Liver (tissue), 9 donors: ENCODE data around the gene TUBB2A. TPM values are rescaled to one million over a fixed set of nuclear protein-coding genes. Genes with fewer than 3 reads are reported as not detected.

ENCODE experiments used
- DNase-seq: peaks from one replicate; pipeline ENCODE4 v3.0.0-alpha.2; 2017; ENCODE audit warnings: low spot score
- H3K27ac ChIP-seq, 2 donors: one replicate each; pipeline ENCODE4 v1.7.0; 2013; ENCODE audit warnings: inconsistent platforms in 2 of 2, low read length in 2 of 2, control low read depth in 1 of 2, low read depth in 1 of 2, mild to moderate bottlenecking in 1 of 2
- H3K27me3 ChIP-seq, 4 donors: one replicate each; pipeline versions ENCODE4 v1.6.1 to v1.7.0; 2013; ENCODE audit warnings: low read length in 3 of 4, inconsistent platforms in 1 of 4, mild to moderate bottlenecking in 1 of 4, moderate library complexity in 1 of 4; ENCODE audit not compliant: control insufficient read depth in 4 of 4, insufficient read depth in 4 of 4
- H3K36me3 ChIP-seq, 4 donors: one replicate each; pipeline versions ENCODE4 v1.6.1 to v1.7.0; 2013; ENCODE audit warnings: low read length in 3 of 4, mild to moderate bottlenecking in 3 of 4, low read depth in 1 of 4, moderate library complexity in 1 of 4; ENCODE audit not compliant: control insufficient read depth in 4 of 4, insufficient read depth in 3 of 4
- H3K4me1 ChIP-seq, 4 donors: one replicate each; pipeline versions ENCODE4 v1.6.1 to v1.7.0; 2013; ENCODE audit warnings: low read length in 3 of 4, mild to moderate bottlenecking in 3 of 4, moderate library complexity in 1 of 4; ENCODE audit not compliant: control insufficient read depth in 4 of 4, insufficient read depth in 4 of 4
- H3K4me3 ChIP-seq, 3 donors: one replicate each; pipeline versions ENCODE4 v1.6.1 to v1.7.0; 2013; ENCODE audit warnings: low read length in 3 of 3, control low read depth in 1 of 3, low read depth in 1 of 3, mild to moderate bottlenecking in 1 of 3
- H3K9ac ChIP-seq, 2 donors: one replicate each; pipeline ENCODE4 v1.7.0; 2013; ENCODE audit warnings: low read length in 2 of 2, mild to moderate bottlenecking in 2 of 2, moderate library complexity in 2 of 2, control low read depth in 1 of 2, low read depth in 1 of 2
- H3K9me3 ChIP-seq, 4 donors: one replicate each; pipeline versions ENCODE4 v1.6.1 to v1.7.0; 2013; ENCODE audit warnings: low read length in 3 of 4; ENCODE audit not compliant: control insufficient read depth in 4 of 4
- EGR1 ChIP-seq, 2 donors: IDR thresholded peaks; 2 replicates each; pipeline ENCODE4 v1.6.1; 2016 to 2018; ENCODE audit warnings: antibody characterized with exemption in 2 of 2, low read depth in 2 of 2
- FOXA1 ChIP-seq: IDR thresholded peaks from 2 replicates; pipeline ENCODE4 v1.6.1; 2016; ENCODE audit warnings: antibody characterized with exemption
- FOXA2 ChIP-seq: IDR thresholded peaks from 2 replicates; pipeline ENCODE4 v1.6.1; 2016; ENCODE audit warnings: antibody characterized with exemption
- GABPA ChIP-seq, 2 donors: IDR thresholded peaks in 1 of 2; conservative IDR thresholded peaks in 1 of 2; 2 replicates each; pipeline ENCODE4 v1.6.1; 2016; ENCODE audit warnings: antibody characterized with exemption in 2 of 2, mild to moderate bottlenecking in 1 of 2, moderate library complexity in 1 of 2
- HNF4A ChIP-seq, 2 donors: conservative IDR thresholded peaks; 2 replicates each; pipeline ENCODE4 v1.6.1; 2016; ENCODE audit warnings: antibody characterized with exemption in 2 of 2, mild to moderate bottlenecking in 2 of 2
- HNF4G ChIP-seq: IDR thresholded peaks from 2 replicates; pipeline ENCODE4 v1.6.1; 2016; ENCODE audit warnings: antibody characterized with exemption
- JUND ChIP-seq, 2 donors: IDR thresholded peaks; 2 replicates each; pipeline ENCODE4 v1.6.1; 2016; ENCODE audit warnings: antibody characterized with exemption in 2 of 2
- NR2F2 ChIP-seq: IDR thresholded peaks from 2 replicates; pipeline ENCODE4 v1.6.1; 2016; ENCODE audit warnings: antibody characterized with exemption
- RAD21 ChIP-seq, 2 donors: IDR thresholded peaks; 2 replicates each; pipeline ENCODE4 v1.6.1; 2016; ENCODE audit warnings: antibody characterized with exemption in 2 of 2, mild to moderate bottlenecking in 2 of 2
- REST ChIP-seq: IDR thresholded peaks from 2 replicates; pipeline ENCODE4 v1.6.1; 2016; ENCODE audit warnings: antibody characterized with exemption, mild to moderate bottlenecking
- RXRA ChIP-seq, 2 donors: IDR thresholded peaks; 2 replicates each; pipeline ENCODE4 v1.6.1; 2017 to 2018; ENCODE audit warnings: antibody characterized with exemption in 2 of 2, mild to moderate bottlenecking in 1 of 2
- SP1 ChIP-seq: IDR thresholded peaks from 2 replicates; pipeline ENCODE4 v1.6.1; 2018; ENCODE audit warnings: antibody characterized with exemption, mild to moderate bottlenecking
- TAF1 ChIP-seq: conservative IDR thresholded peaks from 2 replicates; pipeline ENCODE4 v1.6.1; 2016; ENCODE audit warnings: antibody characterized with exemption, mild to moderate bottlenecking
- YY1 ChIP-seq: IDR thresholded peaks from 2 replicates; pipeline ENCODE4 v1.6.1; 2016; ENCODE audit warnings: antibody characterized with exemption, mild to moderate bottlenecking
- ZBTB33 ChIP-seq: IDR thresholded peaks from 2 replicates; pipeline ENCODE4 v1.6.1; 2016; ENCODE audit warnings: antibody characterized with exemption
- WGBS: extraction: QIAGEN DNeasy Blood & Tissue Kit; methylation state at CpG from one replicate; pipeline ENCODE4 v1.1.7; 2013; 5-methylcytosine and 5-hydroxymethylcytosine counted together
- polyA plus RNA-seq, 2 donors: library from polyadenylated mRNA; stranded (reverse) in 1 of 2; unstranded in 1 of 2; fragments of 200-250 nt in 1 of 2; fragments of >200 nt in 1 of 2; fragmentation: Nextera tagmentation in 1 of 2; extraction: Ambion mirVana in 1 of 2; gene quantifications; one replicate each; pipeline versions ENCODE4 v1.2.1 to v1.2.3, GENCODE V29; 2013 to 2015
- total RNA-seq, 2 donors: library from RNA; depleted of rRNA; stranded (reverse); fragments of >200 nt; gene quantifications; one replicate each; pipeline ENCODE4 v1.2.3, GENCODE V29; 2014
- TF ChIP-seq, protein P1 (sequence below): fragments of 150-350 bp; IDR thresholded peaks from 2 replicates; pipeline ENCODE4 v1.5.1; 2017; ENCODE audit warnings: improper control_type of control experiment, low read depth, low read length; ENCODE audit not compliant: missing input control
- TF ChIP-seq, protein P2 (sequence below): IDR thresholded peaks from 2 replicates; pipeline ENCODE4 v1.6.1; 2016; ENCODE audit warnings: antibody characterized with exemption
- TF ChIP-seq, protein P3 (sequence below): IDR thresholded peaks from 2 replicates; pipeline ENCODE4 v1.6.1; 2016; ENCODE audit warnings: antibody characterized with exemption
- donor health status: healthy.
- donor health status: healthy.
- donor health status: healthy.
- donor health status: healthy.
- donor health status: healthy.

TUBB2A gene
- total and polyA plus RNA-seq, 4 donors = 53.5 to 94.8 (median 88.1) TPM

- H3K36me3 ChIP-seq = peaks cover 6 to 12% (median 10%) of the 10 kb centered on the region in 4 donors
- no peak overlapping the region for H3K4me3 ChIP-seq
- no peak for TF ChIP-seq FOXA2
- TF ChIP-seq SP1 = no peak
- no peak for TF ChIP-seq ZBTB33
- TF ChIP-seq JUND (IDR thresholded peaks at IDR 0.05) = no peak
- no peak for TF ChIP-seq GABPA (IDR thresholded peaks at IDR 0.05 in 1 of 2, conservative IDR thresholded peaks at IDR 0.05 in 1 of 2)
- TF ChIP-seq EGR1 (IDR thresholded peaks at IDR 0.05; ENCODE audit: low read depth in 2 of 2) = no peak
- TF ChIP-seq HNF4G = no peak
- TF ChIP-seq, protein P1, sequence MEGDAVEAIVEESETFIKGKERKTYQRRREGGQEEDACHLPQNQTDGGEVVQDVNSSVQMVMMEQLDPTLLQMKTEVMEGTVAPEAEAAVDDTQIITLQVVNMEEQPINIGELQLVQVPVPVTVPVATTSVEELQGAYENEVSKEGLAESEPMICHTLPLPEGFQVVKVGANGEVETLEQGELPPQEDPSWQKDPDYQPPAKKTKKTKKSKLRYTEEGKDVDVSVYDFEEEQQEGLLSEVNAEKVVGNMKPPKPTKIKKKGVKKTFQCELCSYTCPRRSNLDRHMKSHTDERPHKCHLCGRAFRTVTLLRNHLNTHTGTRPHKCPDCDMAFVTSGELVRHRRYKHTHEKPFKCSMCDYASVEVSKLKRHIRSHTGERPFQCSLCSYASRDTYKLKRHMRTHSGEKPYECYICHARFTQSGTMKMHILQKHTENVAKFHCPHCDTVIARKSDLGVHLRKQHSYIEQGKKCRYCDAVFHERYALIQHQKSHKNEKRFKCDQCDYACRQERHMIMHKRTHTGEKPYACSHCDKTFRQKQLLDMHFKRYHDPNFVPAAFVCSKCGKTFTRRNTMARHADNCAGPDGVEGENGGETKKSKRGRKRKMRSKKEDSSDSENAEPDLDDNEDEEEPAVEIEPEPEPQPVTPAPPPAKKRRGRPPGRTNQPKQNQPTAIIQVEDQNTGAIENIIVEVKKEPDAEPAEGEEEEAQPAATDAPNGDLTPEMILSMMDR = no peak
- no peak for TF ChIP-seq NR2F2
- no peak for TF ChIP-seq HNF4A (conservative IDR thresholded peaks at IDR 0.05)
- no peak for TF ChIP-seq REST
- TF ChIP-seq YY1 = no peak
- no peak for TF ChIP-seq FOXA1
- TF ChIP-seq RAD21 (IDR thresholded peaks at IDR 0.05) = no peak
- no peak for TF ChIP-seq RXRA (IDR thresholded peaks at IDR 0.05)
- no peak for TF ChIP-seq TAF1
- TF ChIP-seq, protein P2, sequence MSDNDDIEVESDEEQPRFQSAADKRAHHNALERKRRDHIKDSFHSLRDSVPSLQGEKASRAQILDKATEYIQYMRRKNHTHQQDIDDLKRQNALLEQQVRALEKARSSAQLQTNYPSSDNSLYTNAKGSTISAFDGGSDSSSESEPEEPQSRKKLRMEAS = no peak
- TF ChIP-seq, protein P3, sequence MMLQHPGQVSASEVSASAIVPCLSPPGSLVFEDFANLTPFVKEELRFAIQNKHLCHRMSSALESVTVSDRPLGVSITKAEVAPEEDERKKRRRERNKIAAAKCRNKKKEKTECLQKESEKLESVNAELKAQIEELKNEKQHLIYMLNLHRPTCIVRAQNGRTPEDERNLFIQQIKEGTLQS = no peak
- no peaks in the 10 kb centered on the region for H3K9me3 ChIP-seq
- H3K27ac ChIP-seq = no peak overlapping the region
- DNase-seq = no peak
- no peaks in the 10 kb centered on the region for H3K27me3 ChIP-seq
- H3K9ac ChIP-seq = no peak overlapping the region
- peaks cover 4 to 45% (median 32%) of the 10 kb centered on the region in 4 donors for H3K4me1 ChIP-seq
- WGBS = 79% methylated on average over 8 of the region's 8 CpGs
These were observed 32.7 kb downstream of the TUBB2A start for GRCh38 chr6:3124667-3125066.
